Smooth muscle cell (in vitro differentiated cells): ENCODE data around the gene SPEM3. TPM values are rescaled to one million over a fixed set of nuclear protein-coding genes. Genes with fewer than 3 reads are reported as not detected.
"Not testable (repeated sequence)": the region's sequence is repeated elsewhere in the genome, so short reads cannot be mapped to it uniquely, and the experiment has no call there.

Source experiments
- DNase-seq: peaks from one replicate; lab custom pipeline; 2025; ENCODE audit not compliant: unreplicated experiment; lab: John Stamatoyannopoulos, UW
- H2AFZ ChIP-seq: fragments of 200-600 bp; sonication (generic); 2 replicates; pipeline ENCODE4 v1.6.0; 2016; ENCODE audit warnings: antibody characterized with exemption, low read depth, mild to moderate bottlenecking
- H3F3A ChIP-seq: fragments of 200-600 bp; sonication (generic); 2 replicates; pipeline ENCODE4 v1.6.0; 2017; ENCODE audit warnings: antibody characterized with exemption, low read depth
- H3K27ac ChIP-seq: fragments of 200-600 bp; sonication (generic); 2 replicates; pipeline ENCODE4 v1.5.1; 2016; ENCODE audit warnings: low read depth, mild to moderate bottlenecking
- H3K27me3 ChIP-seq: fragments of 200-600 bp; sonication (generic); 2 replicates; pipeline ENCODE4 v1.6.1; 2016; ENCODE audit warnings: low read depth, mild to moderate bottlenecking
- H3K36me3 ChIP-seq: fragments of 200-600 bp; sonication (generic); 2 replicates; pipeline ENCODE4 v1.5.1; 2016; ENCODE audit warnings: low read depth
- H3K4me1 ChIP-seq: fragments of 200-600 bp; sonication (generic); 2 replicates; pipeline ENCODE4 v1.5.1; 2016; ENCODE audit warnings: low read depth
- H3K4me2 ChIP-seq: fragments of 200-600 bp; sonication (generic); 2 replicates; pipeline ENCODE4 v1.6.0; 2016; ENCODE audit warnings: mild to moderate bottlenecking
- H3K4me3 ChIP-seq: fragments of 200-600 bp; sonication (generic); 2 replicates; pipeline ENCODE4 v1.5.1; 2016; ENCODE audit warnings: mild to moderate bottlenecking
- H3K79me2 ChIP-seq: fragments of 200-600 bp; sonication (generic); 2 replicates; pipeline ENCODE4 v1.6.0; 2016; ENCODE audit warnings: low read depth, mild to moderate bottlenecking
- H3K9ac ChIP-seq: fragments of 200-600 bp; sonication (generic); 2 replicates; pipeline ENCODE4 v1.6.0; 2016; ENCODE audit warnings: low read depth
- H3K9me3 ChIP-seq: fragments of 200-600 bp; sonication (generic); replicated peaks from 2 replicates; pipeline ENCODE4 v1.5.1; 2016; ENCODE audit warnings: low read depth
- H4K20me1 ChIP-seq: fragments of 200-600 bp; sonication (generic); 2 replicates; pipeline ENCODE4 v1.6.0; 2016; ENCODE audit warnings: low read depth
- WGBS: methylation state at CpG from one replicate; pipeline ENCODE4 v1.1.7; 2016; ENCODE audit warnings: low lambda C conversion rate; 5-methylcytosine and 5-hydroxymethylcytosine counted together
- polyA plus RNA-seq: library from polyadenylated mRNA; unstranded; fragments of >200 nt; fragmentation: Nextera tagmentation; extraction: Ambion mirVana; gene quantifications from 2 replicates; pipeline ENCODE4 v1.2.1, GENCODE V29; 2016
- total RNA-seq: library from RNA; depleted of rRNA; stranded (reverse); fragments of >200 nt; gene quantifications from 2 replicates; pipeline ENCODE4 v1.2.3, GENCODE V29; 2014
- TF ChIP-seq, protein P1 (sequence below): fragments of 200-600 bp; sonication (generic); IDR thresholded peaks from 2 replicates; pipeline ENCODE4 v1.5.1; 2017; ENCODE audit warnings: borderline replicate concordance, mild to moderate bottlenecking, antibody characterized with exemption; ENCODE audit not compliant: insufficient read depth, poor library complexity, severe bottlenecking

Gene SPEM3
- total and polyA plus RNA-seq, 2 experiments from 2014 or later = not detected

DNA sequence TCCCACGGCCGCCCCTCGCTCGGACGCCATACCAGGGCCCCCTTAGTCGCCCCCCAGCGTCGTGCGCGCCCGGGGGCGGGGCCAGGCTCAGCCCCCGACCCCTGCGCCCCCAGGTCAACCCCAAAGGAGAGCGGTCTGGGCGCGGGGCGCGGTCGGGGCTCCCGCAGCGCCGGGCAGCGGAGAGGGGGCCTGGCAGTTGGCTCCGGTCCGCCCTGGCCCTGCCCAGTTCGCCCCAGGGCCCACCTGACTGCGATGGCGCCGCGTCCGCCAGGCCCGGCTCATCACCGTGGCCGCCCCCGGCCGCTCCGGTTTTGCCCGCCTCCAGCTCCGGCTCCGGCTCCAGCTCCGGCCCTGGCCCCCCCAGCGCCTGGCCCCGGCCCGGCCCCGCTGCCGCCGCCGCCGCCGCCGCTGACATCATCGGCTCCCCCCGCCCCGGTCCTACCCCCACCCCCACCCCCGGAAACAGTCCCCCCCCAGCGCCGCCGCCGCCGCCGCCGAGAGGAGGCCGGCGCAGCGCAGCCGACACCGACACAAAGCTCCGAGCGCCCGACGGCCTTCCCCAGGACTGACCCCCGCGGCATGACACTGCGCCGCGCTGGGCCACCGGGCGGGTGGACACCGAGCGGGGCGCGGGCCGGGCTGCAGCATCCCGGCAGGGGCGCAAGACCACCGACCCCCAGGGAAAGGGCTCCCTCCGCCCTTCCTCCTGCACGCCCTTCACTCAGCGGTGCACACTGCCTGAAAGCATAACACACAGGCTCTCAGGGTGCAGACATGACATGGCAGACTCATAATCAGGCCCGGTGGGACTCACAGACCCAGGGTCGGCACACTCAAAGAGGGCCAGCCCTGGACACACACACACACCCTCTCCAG, 50.8 kb downstream of the SPEM3 start, which contains the start of gene ZBTB4:
ZBTB4 (minus strand) TSS at position 419 of the 876 bp plus-strand sequence. CDS start 12,830 bp downstream, outside the sequence.
- WGBS = 3% methylated on average over 19 of the region's 92 CpGs
- Histone ChIP-seq H3K9me3 (no peaks in the 10 kb centered on the region), H2AFZ (peak within 1 kb of the TSS; percentile 64), H3K4me1 (peaks cover 22% of the 10 kb centered on the region), H3K27me3 (no peaks in the 10 kb centered on the region), H4K20me1 (peaks cover 39% of the 10 kb centered on the region), H3K27ac (peak within 1 kb of the TSS; percentile 96), H3K4me3 (peak within 1 kb of the TSS; percentile 97), H3K36me3 (no peaks in the 10 kb centered on the region), H3K4me2 (peak within 1 kb of the TSS; percentile 98), H3K9ac (peak within 1 kb of the TSS; percentile 99), H3F3A (peaks cover 21% of the 10 kb centered on the region), H3K79me2 (peaks cover 51% of the 10 kb centered on the region)
- peak; percentile 37 for DNase-seq
- TF ChIP-seq, protein P1, sequence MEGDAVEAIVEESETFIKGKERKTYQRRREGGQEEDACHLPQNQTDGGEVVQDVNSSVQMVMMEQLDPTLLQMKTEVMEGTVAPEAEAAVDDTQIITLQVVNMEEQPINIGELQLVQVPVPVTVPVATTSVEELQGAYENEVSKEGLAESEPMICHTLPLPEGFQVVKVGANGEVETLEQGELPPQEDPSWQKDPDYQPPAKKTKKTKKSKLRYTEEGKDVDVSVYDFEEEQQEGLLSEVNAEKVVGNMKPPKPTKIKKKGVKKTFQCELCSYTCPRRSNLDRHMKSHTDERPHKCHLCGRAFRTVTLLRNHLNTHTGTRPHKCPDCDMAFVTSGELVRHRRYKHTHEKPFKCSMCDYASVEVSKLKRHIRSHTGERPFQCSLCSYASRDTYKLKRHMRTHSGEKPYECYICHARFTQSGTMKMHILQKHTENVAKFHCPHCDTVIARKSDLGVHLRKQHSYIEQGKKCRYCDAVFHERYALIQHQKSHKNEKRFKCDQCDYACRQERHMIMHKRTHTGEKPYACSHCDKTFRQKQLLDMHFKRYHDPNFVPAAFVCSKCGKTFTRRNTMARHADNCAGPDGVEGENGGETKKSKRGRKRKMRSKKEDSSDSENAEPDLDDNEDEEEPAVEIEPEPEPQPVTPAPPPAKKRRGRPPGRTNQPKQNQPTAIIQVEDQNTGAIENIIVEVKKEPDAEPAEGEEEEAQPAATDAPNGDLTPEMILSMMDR = no peak

DNA sequence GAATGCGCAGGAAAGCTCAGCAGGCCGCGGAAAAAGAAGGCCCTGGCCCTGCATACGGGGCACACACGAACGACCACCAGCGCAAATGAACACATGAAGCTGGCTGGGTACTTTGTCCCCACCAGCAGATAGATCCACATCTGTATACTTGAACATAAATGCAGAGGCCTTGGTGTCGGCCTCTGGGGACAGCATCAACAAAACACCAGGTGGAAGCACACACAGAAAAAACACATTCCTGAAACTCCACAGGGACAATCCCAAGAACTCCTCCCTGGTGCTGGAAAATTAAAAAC, 51.4 kb downstream of the SPEM3 start:
- peaks cover 22% of the 10 kb centered on the region for H3K4me1 ChIP-seq
- DNase-seq = no peak
- TF ChIP-seq, protein P1 = no peak
- 18% methylated on average over 8 of the region's 8 CpGs for WGBS
- H3K27me3 ChIP-seq = no peaks in the 10 kb centered on the region
- H3K27ac ChIP-seq = peak overlapping the region; percentile 96
- peaks cover 21% of the 10 kb centered on the region for H3F3A ChIP-seq
- H3K4me2 ChIP-seq = peak overlapping the region; percentile 98
- H3K4me3 ChIP-seq = peak overlapping the region; percentile 97
- H3K79me2 ChIP-seq = peaks cover 49% of the 10 kb centered on the region
- peak overlapping the region; percentile 64 for H2AFZ ChIP-seq
- H3K9ac ChIP-seq = peak overlapping the region; percentile 99
- no peaks in the 10 kb centered on the region for H3K36me3 ChIP-seq
- no peaks in the 10 kb centered on the region for H3K9me3 ChIP-seq
- peaks cover 38% of the 10 kb centered on the region for H4K20me1 ChIP-seq

GRCh38 chr17:7481275-7481674, 52.6 kb downstream of the SPEM3 start, which contains the start of gene SLC35G6:
TSS of gene SLC35G6 (plus strand) at chr17:7481446. CDS start at chr17:7481517, 71 bp downstream.
- Histone ChIP-seq H3K4me3 (peak within 1 kb of the TSS; percentile 97), H3F3A (peaks cover 18% of the 10 kb centered on the region), H3K4me2 (peak within 1 kb of the TSS; percentile 98), H3K27ac (peak within 1 kb of the TSS; percentile 96), H3K79me2 (peaks cover 49% of the 10 kb centered on the region), H4K20me1 (peaks cover 38% of the 10 kb centered on the region), H3K4me1 (peaks cover 30% of the 10 kb centered on the region), H3K9ac (peak within 1 kb of the TSS; percentile 99)
- H3K9me3 ChIP-seq, H3K27me3 ChIP-seq, DNase-seq, H3K36me3 ChIP-seq, H2AFZ ChIP-seq: not testable (repeated sequence)
- WGBS = 88% methylated on average over 4 of the region's 4 CpGs

DNA sequence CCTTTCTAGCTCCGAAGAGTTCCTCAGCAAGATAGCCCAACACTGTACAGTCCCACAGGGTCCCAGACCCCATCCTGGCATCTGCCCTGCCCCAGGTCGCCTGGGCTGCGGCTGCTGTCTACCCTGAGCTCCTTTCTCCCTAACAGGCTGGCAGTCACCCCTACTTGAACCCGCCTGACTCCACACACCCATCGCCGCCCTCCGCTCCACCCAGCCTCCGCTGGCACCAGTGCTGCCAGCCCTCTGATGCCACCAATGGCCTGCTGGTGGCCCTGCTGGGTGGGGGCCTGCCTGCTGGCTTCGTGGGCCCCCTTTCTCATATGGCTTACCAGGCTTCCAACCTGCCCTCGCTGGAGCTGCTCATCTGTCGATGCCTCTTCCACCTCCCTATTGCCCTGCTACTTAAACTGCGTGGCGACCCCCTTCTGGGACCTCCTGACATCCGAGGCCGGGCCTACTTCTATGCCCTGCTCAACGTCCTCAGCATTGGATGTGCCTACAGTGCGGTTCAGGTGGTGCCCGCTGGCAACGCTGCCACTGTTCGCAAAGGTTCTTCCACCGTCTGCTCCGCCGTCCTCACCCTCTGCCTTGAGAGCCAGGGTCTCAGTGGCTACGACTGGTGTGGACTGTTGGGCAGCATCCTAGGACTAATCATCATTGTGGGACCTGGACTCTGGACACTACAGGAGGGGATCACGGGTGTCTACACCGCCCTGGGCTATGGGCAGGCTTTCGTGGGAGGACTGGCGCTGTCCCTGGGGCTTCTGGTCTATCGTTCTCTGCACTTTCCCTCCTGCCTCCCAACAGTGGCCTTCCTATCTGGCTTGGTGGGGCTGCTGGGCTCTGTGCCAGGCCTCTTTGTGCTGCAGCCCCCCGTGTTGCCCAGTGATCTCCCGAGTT, 53.4 kb downstream of the SPEM3 start:
- Histone ChIP-seq H4K20me1 (peaks cover 38% of the 10 kb centered on the region), H3K27ac (peak overlapping the region; percentile 100), H3K79me2 (peaks cover 49% of the 10 kb centered on the region), H3F3A (peaks cover 10% of the 10 kb centered on the region), H3K4me1 (peaks cover 32% of the 10 kb centered on the region)
- WGBS = 91% methylated on average over 31 of the region's 31 CpGs
- H3K27me3 ChIP-seq, H3K9ac ChIP-seq, H3K4me2 ChIP-seq, H3K36me3 ChIP-seq, DNase-seq, H3K9me3 ChIP-seq, H2AFZ ChIP-seq, H3K4me3 ChIP-seq: not testable (repeated sequence)

Other genes with a start within 250 kb of the SPEM3 start
Only the 30 nearest of the 39 such genes appear.
- 46.3 and 57.5 TPM in 2 replicates for gene CTDNEP1, start 177.1 kb upstream of the SPEM3 start, total RNA-seq
- 88.4 and 96.2 TPM in 2 replicates for gene CTDNEP1, start 177.1 kb upstream of the SPEM3 start, polyA plus RNA-seq
- 17.3 and 18.7 TPM in 2 replicates for gene ELP5, start 176.6 kb upstream of the SPEM3 start, total RNA-seq
- gene ELP5, start 176.6 kb upstream of the SPEM3 start, polyA plus RNA-seq = 41.3 and 42.4 TPM in 2 replicates
- 26.7 and 33.7 TPM in 2 replicates for gene CLDN7, start 166.4 kb upstream of the SPEM3 start, total RNA-seq
- 25.2 and 102 TPM in 2 replicates for gene CLDN7, start 166.4 kb upstream of the SPEM3 start, polyA plus RNA-seq
- 0.18 TPM in 1 of 2 replicates, not detected in the other for gene SLC2A4, start 147.1 kb upstream of the SPEM3 start, total RNA-seq
- gene SLC2A4, start 147.1 kb upstream of the SPEM3 start, polyA plus RNA-seq = 0.11 TPM in 1 of 2 replicates, not detected in the other
- gene YBX2, start 134.2 kb upstream of the SPEM3 start, total RNA-seq = 0.09 and 1.3 TPM in 2 replicates
- gene YBX2, start 134.2 kb upstream of the SPEM3 start, polyA plus RNA-seq = 0.58 and 1.1 TPM in 2 replicates
- gene EIF5A, start 121.2 kb upstream of the SPEM3 start, total RNA-seq = 260 and 323 TPM in 2 replicates
- 797 and 860 TPM in 2 replicates for gene EIF5A, start 121.2 kb upstream of the SPEM3 start, polyA plus RNA-seq
- gene GPS2, start 113.5 kb upstream of the SPEM3 start, total RNA-seq = 35.2 and 40.3 TPM in 2 replicates
- 77.0 and 95.5 TPM in 2 replicates for gene GPS2, start 113.5 kb upstream of the SPEM3 start, polyA plus RNA-seq
- 8.6 and 23.8 TPM in 2 replicates for gene NEURL4, start 99.5 kb upstream of the SPEM3 start, total RNA-seq
- gene NEURL4, start 99.5 kb upstream of the SPEM3 start, polyA plus RNA-seq = 5.1 and 9.2 TPM in 2 replicates
- gene ACAP1, start 92.3 kb upstream of the SPEM3 start, total RNA-seq = 15.2 TPM in 1 of 2 replicates, not detected in the other
- 31.6 and 48.1 TPM in 2 replicates for gene ACAP1, start 92.3 kb upstream of the SPEM3 start, polyA plus RNA-seq
- 34.7 and 37.2 TPM in 2 replicates for gene KCTD11, start 76.7 kb upstream of the SPEM3 start, total RNA-seq
- 33.8 and 52.3 TPM in 2 replicates for gene KCTD11, start 76.7 kb upstream of the SPEM3 start, polyA plus RNA-seq
- gene TMEM95, start 73.7 kb upstream of the SPEM3 start, total RNA-seq = 0.49 TPM in 1 of 2 replicates, not detected in the other
- gene TMEM95, start 73.7 kb upstream of the SPEM3 start, polyA plus RNA-seq = 0.34 TPM in 1 of 2 replicates, not detected in the other
- gene TNK1, start 47.8 kb upstream of the SPEM3 start, total RNA-seq = 4.5 and 6.3 TPM in 2 replicates
- gene TNK1, start 47.8 kb upstream of the SPEM3 start, polyA plus RNA-seq = 3.6 and 13.5 TPM in 2 replicates
- gene PLSCR3, start 34.3 kb upstream of the SPEM3 start, total RNA-seq = 29.3 and 34.7 TPM in 2 replicates
- gene PLSCR3, start 34.3 kb upstream of the SPEM3 start, polyA plus RNA-seq = 110 and 122 TPM in 2 replicates
- gene TMEM256, start 24.8 kb upstream of the SPEM3 start, total RNA-seq = 75.6 and 133 TPM in 2 replicates
- gene TMEM256, start 24.8 kb upstream of the SPEM3 start, polyA plus RNA-seq = 87.9 and 90.6 TPM in 2 replicates
- 15.1 and 20.9 TPM in 2 replicates for gene NLGN2, start 21.0 kb upstream of the SPEM3 start, total RNA-seq
- gene NLGN2, start 21.0 kb upstream of the SPEM3 start, polyA plus RNA-seq = 10.8 and 11.9 TPM in 2 replicates
- gene SPEM1, start 8.5 kb upstream of the SPEM3 start, total RNA-seq = not detected in 2 replicates
- not detected in 2 replicates for gene SPEM1, start 8.5 kb upstream of the SPEM3 start, polyA plus RNA-seq
- gene SPEM2, start 3.2 kb upstream of the SPEM3 start, total RNA-seq = 0.22 TPM in 1 of 2 replicates, not detected in the other
- 0.56 and 1.0 TPM in 2 replicates for gene SPEM2, start 3.2 kb upstream of the SPEM3 start, polyA plus RNA-seq
- gene TMEM102, start 6.6 kb downstream of the SPEM3 start, total RNA-seq = 7.3 and 10.0 TPM in 2 replicates
- 10.5 and 11.9 TPM in 2 replicates for gene TMEM102, start 6.6 kb downstream of the SPEM3 start, polyA plus RNA-seq
- 21.3 and 28.5 TPM in 2 replicates for gene FGF11, start 10.7 kb downstream of the SPEM3 start, total RNA-seq
- gene FGF11, start 10.7 kb downstream of the SPEM3 start, polyA plus RNA-seq = 13.9 and 30.9 TPM in 2 replicates
- 8.9 and 12.2 TPM in 2 replicates for gene CHRNB1, start 16.2 kb downstream of the SPEM3 start, total RNA-seq
- 19.0 and 22.5 TPM in 2 replicates for gene CHRNB1, start 16.2 kb downstream of the SPEM3 start, polyA plus RNA-seq
- gene ZBTB4, start 50.8 kb downstream of the SPEM3 start, total RNA-seq = 24.2 and 25.6 TPM in 2 replicates
- gene ZBTB4, start 50.8 kb downstream of the SPEM3 start, polyA plus RNA-seq = 22.8 and 26.9 TPM in 2 replicates
- gene SLC35G6, start 52.6 kb downstream of the SPEM3 start, total RNA-seq = not detected in 2 replicates
- 0.51 TPM in 1 of 2 replicates, not detected in the other for gene SLC35G6, start 52.6 kb downstream of the SPEM3 start, polyA plus RNA-seq
- gene POLR2A, start 55.5 kb downstream of the SPEM3 start, total RNA-seq = 72.0 and 76.0 TPM in 2 replicates
- gene POLR2A, start 55.5 kb downstream of the SPEM3 start, polyA plus RNA-seq = 80.2 and 123 TPM in 2 replicates
- gene TNFSF12, start 120.2 kb downstream of the SPEM3 start, total RNA-seq = 5.9 and 6.2 TPM in 2 replicates
- gene TNFSF12, start 120.2 kb downstream of the SPEM3 start, polyA plus RNA-seq = 13.6 and 16.1 TPM in 2 replicates
- gene TNFSF13, start 129.9 kb downstream of the SPEM3 start, total RNA-seq = 0.18 and 4.1 TPM in 2 replicates
- 0.38 and 1.6 TPM in 2 replicates for gene TNFSF13, start 129.9 kb downstream of the SPEM3 start, polyA plus RNA-seq
- gene SENP3, start 133.1 kb downstream of the SPEM3 start, total RNA-seq = 72.1 and 90.3 TPM in 2 replicates
- 33.7 and 35.7 TPM in 2 replicates for gene SENP3, start 133.1 kb downstream of the SPEM3 start, polyA plus RNA-seq
- gene CD68, start 150.8 kb downstream of the SPEM3 start, total RNA-seq = 20.7 and 22.7 TPM in 2 replicates
- 27.5 and 30.2 TPM in 2 replicates for gene CD68, start 150.8 kb downstream of the SPEM3 start, polyA plus RNA-seq
- gene MPDU1, start 155.0 kb downstream of the SPEM3 start, total RNA-seq = 155 and 228 TPM in 2 replicates
- gene MPDU1, start 155.0 kb downstream of the SPEM3 start, polyA plus RNA-seq = 70.7 and 75.1 TPM in 2 replicates
- gene SOX15, start 161.2 kb downstream of the SPEM3 start, total RNA-seq = 13.4 and 16.1 TPM in 2 replicates
- 7.3 and 39.0 TPM in 2 replicates for gene SOX15, start 161.2 kb downstream of the SPEM3 start, polyA plus RNA-seq
- 22.8 and 31.1 TPM in 2 replicates for gene FXR2, start 186.0 kb downstream of the SPEM3 start, total RNA-seq
- 50.0 and 50.6 TPM in 2 replicates for gene FXR2, start 186.0 kb downstream of the SPEM3 start, polyA plus RNA-seq